ES-I3 (cell line): ENCODE measurements around the gene CASP4.

Experiments used
- H3K36me3 ChIP-seq: 2 replicates; pipeline ENCODE4 v1.6.1; 2013; ENCODE audit warnings: mild to moderate bottlenecking, low read length, control low read depth, moderate library complexity; ENCODE audit not compliant: insufficient read depth
- H3K4me1 ChIP-seq: 2 replicates; pipeline ENCODE4 v1.6.1; 2013; ENCODE audit warnings: mild to moderate bottlenecking, control low read depth, low read length; ENCODE audit not compliant: insufficient read depth
- H3K9ac ChIP-seq: 2 replicates; pipeline ENCODE4 v1.6.1; 2013; ENCODE audit warnings: low read depth, mild to moderate bottlenecking, low read length, moderate library complexity
- H3K9me3 ChIP-seq: 2 replicates; pipeline ENCODE4 v1.6.1; 2013; ENCODE audit warnings: mild to moderate bottlenecking, low read length, moderate library complexity; ENCODE audit not compliant: control insufficient read depth, insufficient read depth

The CASP4 gene

DNA sequence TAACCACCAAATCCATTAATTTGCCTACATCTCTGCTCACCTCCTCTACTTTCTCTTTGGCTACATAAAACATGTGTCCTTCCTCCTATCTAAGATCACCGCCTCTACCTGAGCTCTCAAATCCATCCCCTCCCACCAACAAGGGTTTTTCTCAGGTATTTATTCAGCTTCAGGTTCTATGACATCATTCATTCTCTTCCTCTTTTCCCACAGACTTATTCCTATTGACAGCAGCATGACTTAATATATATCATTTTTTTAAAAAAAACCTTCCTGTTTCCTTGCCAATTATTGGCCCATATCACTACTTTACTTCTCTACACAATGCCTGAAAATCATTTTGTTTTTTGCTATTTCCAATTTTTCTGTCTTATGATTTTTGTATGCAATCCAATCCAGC, 74.5 kb downstream of the CASP4 start:
- Histone ChIP-seq H3K9me3 (no peaks in the 10 kb centered on the region), H3K9ac (no peak overlapping the region), H3K36me3 (no peaks in the 10 kb centered on the region), H3K4me1 (peaks cover 12% of the 10 kb centered on the region; the same call in 1 of the 2 replicates)
